ENCODE data around the gene GLRA3.

GLRA3 gene

DNA sequence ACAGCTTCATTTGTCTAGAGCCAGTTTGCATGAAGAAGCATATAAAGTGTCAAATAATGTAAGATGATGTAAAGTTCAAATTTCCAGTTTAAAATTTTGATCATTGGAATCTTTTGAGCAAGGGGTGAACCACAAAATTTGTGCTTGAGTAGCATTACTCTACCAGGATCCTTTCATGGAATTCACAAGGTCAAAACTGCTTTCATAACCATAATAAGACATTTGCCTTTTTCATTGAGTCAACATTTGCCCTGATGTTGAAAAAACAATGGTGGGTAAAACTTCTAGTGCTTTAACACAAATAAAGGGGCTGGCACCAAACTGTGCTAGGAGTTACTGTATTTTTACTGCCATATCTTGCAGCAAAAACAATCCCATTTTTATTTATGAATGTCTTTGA is 142.2 kb downstream of the GLRA3 start:
- DNase-seq (ENCODE audit: low read depth): no peak
- in situ Hi-C loops (cut with HindIII; ENCODE audit: low sequenced_read_pairs): no loop called here
- H3K4me3 ChIP-seq (ENCODE audit: low read depth, low read length): no peak overlapping the region
- TF ChIP-seq, protein P1, sequence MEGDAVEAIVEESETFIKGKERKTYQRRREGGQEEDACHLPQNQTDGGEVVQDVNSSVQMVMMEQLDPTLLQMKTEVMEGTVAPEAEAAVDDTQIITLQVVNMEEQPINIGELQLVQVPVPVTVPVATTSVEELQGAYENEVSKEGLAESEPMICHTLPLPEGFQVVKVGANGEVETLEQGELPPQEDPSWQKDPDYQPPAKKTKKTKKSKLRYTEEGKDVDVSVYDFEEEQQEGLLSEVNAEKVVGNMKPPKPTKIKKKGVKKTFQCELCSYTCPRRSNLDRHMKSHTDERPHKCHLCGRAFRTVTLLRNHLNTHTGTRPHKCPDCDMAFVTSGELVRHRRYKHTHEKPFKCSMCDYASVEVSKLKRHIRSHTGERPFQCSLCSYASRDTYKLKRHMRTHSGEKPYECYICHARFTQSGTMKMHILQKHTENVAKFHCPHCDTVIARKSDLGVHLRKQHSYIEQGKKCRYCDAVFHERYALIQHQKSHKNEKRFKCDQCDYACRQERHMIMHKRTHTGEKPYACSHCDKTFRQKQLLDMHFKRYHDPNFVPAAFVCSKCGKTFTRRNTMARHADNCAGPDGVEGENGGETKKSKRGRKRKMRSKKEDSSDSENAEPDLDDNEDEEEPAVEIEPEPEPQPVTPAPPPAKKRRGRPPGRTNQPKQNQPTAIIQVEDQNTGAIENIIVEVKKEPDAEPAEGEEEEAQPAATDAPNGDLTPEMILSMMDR (IDR thresholded peaks at IDR 0.05; ENCODE audit: low read depth, low read length, missing control alignments): no peak

- no peak for DNase-seq (ENCODE audit: low read depth)
- no peak overlapping the region for H3K4me3 ChIP-seq (ENCODE audit: low read depth, low read length)
- in situ Hi-C loops (cut with HindIII; ENCODE audit: low sequenced_read_pairs): no loop called here
- TF ChIP-seq, protein P1 (IDR thresholded peaks at IDR 0.05; ENCODE audit: low read depth, low read length, missing control alignments): no peak
These were observed 147.2 kb downstream of the GLRA3 start for GRCh38 chr4:174681723-174682300.

DNA sequence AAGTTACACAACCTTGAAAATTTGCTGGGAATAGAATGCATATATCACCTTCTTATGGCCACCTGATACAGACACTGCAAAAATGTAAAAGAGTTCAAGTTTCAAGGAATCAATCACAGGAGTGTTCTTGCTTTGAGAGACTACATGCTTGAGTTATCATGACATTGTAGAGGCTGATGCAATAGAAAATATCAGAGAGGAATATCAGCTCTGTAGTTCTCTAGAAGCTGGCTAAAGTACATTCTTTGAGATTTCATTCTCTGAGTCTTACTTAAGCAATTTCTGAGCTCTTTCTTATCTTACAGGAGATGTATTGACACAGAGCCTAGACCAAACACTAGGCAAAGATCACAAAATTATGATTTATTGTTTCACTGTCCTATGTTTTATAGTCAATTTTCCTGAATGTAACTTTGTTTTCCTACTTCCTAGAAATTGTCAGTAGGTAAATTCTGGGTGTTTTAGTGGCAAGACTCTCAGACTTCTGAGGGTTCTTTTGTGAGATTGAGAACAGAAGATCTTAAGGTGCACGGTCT is 154.7 kb downstream of the GLRA3 start:
- no peak overlapping the region for H3K4me3 ChIP-seq (ENCODE audit: low read depth, low read length)
- TF ChIP-seq, protein P1 (IDR thresholded peaks at IDR 0.05; ENCODE audit: low read depth, low read length, missing control alignments): no peak
- in situ Hi-C loops (cut with HindIII; ENCODE audit: low sequenced_read_pairs): no loop called here
- DNase-seq (ENCODE audit: low read depth): no peak

- H3K4me3 ChIP-seq (ENCODE audit: low read depth, low read length): no peak overlapping the region
- no peak for DNase-seq (ENCODE audit: low read depth)
- in situ Hi-C loops (cut with HindIII; ENCODE audit: low sequenced_read_pairs): no loop called here
- TF ChIP-seq, protein P1 (IDR thresholded peaks at IDR 0.05; ENCODE audit: low read depth, low read length, missing control alignments): no peak
These were observed 155.2 kb downstream of the GLRA3 start for GRCh38 chr4:174673865-174674264.

DNA sequence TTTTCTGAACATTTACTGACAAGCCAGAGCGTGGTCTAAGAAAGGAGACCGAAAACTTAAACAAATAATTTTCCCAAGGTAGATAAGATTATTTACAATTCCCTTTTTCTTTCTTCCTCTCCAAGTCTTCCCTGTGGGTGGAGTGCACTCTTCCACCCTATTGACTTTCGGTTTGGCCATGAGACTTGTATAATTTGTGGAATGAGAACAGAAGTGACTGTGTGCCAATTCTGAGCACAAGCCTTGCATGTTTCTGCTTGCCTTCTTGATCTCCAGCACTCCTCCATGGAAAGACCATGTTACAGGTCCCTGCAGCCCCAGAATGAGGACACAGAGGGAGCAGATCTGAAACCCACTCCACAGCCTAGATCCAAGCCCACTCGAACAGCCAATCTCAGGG is 156.8 kb downstream of the GLRA3 start:
- H3K4me3 ChIP-seq (ENCODE audit: low read depth, low read length): no peak overlapping the region
- TF ChIP-seq, protein P1 (IDR thresholded peaks at IDR 0.05; ENCODE audit: low read depth, low read length, missing control alignments): no peak
- DNase-seq (ENCODE audit: low read depth): no peak
- in situ Hi-C loops (cut with HindIII; ENCODE audit: low sequenced_read_pairs): no loop called here

- DNase-seq (ENCODE audit: low read depth): peak; percentile 67
- H3K4me3 ChIP-seq (ENCODE audit: low read depth, low read length): no peak overlapping the region
- in situ Hi-C loops (cut with HindIII; ENCODE audit: low sequenced_read_pairs): no loop called here
- TF ChIP-seq, protein P1 (IDR thresholded peaks at IDR 0.05; ENCODE audit: low read depth, low read length, missing control alignments): no peak
These were observed 159.8 kb downstream of the GLRA3 start for GRCh38 chr4:174669270-174669669.

All from astrocyte of the cerebellum (primary cell).